Stimulated activated CD4-positive, alpha-beta T cell treated with anti-CD3 and anti-CD28 coated beads, Interleukin-12 subunit alpha, Interleukin-12 subunit beta, amount 100 ng/mL, for 48 hours (primary cell): ENCODE results near the gene INO80.

Experiments used
- DNase-seq, 3 donors: peaks; one replicate each; pipeline ENCODE4 v3.0.0-alpha.2; 2020; ENCODE audit warnings: low read depth in 2 of 3, low spot score in 1 of 3

Gene INO80

DNA sequence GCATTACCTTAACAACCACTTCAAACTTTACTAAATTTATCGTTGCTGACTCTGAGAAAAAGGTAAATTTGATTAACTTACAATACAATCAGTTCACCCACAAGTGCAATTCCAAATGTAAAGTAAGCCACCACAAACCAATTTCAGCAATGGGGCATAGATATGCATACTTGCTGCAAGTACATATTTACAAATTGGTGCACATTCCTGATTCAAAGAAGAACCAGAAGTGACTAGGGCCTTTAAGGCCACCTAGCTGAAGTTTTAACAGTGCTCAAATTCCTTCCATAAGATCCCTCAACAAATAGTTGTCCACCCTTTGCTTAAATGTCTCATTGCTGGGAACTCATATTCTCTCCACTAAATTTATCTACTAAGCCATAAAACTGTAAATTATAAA, 67.2 kb downstream of the INO80 start:
- DNase-seq = no peak

DNA sequence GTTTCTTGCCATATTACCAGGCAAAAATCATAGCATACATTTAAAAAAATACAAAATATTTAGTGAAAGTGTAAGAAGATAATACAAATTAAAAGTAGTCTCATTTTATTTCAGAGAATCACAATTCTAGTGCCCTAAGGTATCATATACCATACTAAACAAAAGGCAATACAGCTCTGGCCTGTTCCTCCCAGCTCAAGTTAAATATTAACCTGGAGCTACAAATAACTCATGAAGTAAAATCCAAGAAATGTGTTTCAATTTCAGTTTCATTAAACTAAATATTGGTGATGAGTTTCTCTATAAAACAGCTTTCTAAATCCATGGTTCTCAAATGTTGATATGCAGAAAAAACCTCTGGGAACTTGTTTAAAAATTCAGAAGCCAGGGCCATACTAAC, 67.7 kb downstream of the INO80 start:
- DNase-seq = no peak

GRCh38 chr15:41047474-41047873, 68.6 kb downstream of the INO80 start:
- no peak for DNase-seq

DNA sequence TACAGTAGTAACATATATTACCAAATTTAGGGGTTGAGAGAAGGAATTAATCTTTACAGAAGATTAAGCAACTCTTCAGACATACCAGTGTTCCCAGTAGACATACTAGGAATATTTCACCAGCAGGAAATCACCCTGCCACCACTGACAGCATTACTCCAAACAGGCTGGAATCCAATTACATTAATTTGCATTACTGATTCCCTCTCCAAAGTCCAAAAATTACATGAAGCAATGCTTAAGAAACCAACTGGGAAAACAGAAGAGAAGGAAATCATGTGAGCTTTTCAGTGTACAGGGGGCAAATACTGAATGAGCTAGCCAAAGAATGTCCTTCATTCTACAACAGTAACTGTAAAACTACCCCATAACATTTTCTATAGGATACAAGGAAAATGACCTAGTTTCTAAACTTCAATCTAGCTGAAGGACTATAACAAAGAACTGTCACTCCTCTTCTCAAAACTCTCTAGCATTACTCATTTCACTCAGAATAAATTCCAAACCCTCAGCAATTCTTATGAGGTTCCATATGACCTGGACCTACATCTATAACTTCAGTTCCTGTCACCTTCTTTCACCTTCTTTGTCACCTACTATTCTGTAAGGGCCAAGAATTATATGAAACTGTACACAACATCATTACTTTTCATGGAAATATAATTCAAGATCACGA, 72.7 kb downstream of the INO80 start:
- DNase-seq = no peak

GRCh38 chr15:41042851-41043250, 73.2 kb downstream of the INO80 start:
- DNase-seq = no peak

DNA sequence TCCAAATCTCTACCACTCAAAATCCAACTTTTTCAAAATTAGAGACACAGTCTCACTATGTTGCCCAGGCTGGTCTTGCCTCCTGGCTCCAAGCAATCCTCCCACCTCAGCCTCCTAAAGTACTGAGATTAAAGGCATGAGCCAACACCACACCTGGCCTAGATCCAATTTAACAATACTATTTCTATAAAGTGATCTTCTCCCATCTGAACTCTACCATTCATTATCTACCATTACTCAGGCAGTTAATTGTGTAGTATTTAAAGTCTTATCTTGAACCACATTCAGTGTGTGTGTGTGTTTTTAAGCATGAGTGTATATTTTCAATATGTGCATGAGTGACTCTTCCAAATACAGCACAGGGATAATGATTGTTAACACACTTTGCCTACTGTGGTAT, 77.0 kb downstream of the INO80 start:
- no peak for DNase-seq

GRCh38 chr15:41032079-41032328, 84.1 kb downstream of the INO80 start:
- DNase-seq = no peak

DNA sequence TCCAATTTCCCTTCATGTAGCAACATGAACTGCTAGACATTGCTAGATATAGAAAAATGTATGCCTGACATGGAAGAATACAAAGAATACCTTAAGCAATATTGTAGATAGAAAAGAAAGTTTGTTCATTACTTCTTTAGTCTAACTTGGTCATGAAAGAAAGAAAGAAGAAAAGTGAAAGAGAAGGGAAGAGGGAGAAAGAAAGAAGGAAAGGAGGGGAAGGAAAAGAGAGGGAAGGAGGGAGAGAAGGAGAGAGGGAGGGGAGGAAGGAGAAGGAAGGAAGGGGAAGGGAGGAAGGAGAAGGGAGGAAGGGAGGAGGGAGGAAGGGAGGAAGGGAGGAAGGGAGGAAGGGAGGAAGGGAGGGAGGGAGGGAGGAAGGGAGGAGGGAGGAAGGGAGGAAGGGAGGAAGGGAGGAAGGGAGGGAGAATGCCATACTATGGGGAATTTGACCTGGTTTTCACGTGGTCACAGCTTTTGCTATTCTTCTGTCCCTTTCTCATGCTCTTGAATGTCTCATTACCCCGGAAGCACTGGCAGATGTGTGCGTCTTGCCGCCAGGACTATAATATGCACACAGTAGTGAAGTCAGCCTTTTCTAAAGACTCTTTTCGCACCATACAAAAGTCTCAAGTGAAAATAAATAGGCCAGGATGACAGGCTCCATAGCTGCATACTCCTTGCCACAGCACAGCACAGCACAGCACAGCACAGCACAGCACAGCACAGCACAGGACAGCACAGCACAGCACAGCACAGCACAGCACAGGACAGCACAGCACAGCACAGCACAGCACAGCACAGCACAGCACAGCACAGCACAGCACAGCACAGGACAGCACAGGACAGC, 84.6 kb downstream of the INO80 start:
- no peak for DNase-seq

DNA sequence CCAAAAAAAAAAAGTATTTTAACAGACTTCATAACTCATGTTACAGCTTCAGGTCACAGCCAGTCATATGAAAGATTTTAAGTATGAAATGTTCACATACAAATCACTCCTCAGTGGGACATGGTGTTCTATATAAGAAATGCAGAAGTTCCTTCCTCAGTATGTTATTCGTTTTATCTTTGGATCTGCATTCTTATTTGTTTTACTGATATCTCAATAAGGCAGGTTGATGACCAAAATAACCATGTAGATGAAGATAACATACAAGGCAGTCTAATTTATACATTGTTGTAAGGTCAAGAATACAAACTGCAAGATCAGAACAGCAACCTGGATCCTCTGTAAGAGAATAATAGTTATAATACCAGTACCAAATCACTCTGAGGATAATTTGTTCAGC, 87.2 kb downstream of the INO80 start:
- no peak for DNase-seq

DNA sequence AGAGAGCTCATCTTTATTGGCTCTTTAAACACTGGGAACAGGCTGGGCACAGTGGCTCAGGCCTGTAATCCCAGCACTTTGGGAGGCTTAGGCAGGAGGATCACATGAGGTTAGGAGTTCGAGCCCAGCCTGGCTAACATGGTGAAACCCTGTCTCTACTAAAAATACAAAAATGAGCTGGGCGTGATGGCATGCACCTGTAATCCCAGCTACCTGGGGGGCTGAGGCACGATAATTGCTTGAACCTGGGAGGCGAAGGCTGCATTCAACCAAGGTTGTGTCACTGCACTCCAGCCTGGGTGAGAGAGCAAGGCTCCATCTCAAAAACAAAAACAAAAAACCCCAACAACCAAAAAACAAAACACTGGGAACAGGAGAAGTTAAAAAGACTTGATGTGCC, 90.7 kb downstream of the INO80 start:
- DNase-seq = no peak

GRCh38 chr15:41024885-41025284, 91.2 kb downstream of the INO80 start:
- no peak for DNase-seq

DNA sequence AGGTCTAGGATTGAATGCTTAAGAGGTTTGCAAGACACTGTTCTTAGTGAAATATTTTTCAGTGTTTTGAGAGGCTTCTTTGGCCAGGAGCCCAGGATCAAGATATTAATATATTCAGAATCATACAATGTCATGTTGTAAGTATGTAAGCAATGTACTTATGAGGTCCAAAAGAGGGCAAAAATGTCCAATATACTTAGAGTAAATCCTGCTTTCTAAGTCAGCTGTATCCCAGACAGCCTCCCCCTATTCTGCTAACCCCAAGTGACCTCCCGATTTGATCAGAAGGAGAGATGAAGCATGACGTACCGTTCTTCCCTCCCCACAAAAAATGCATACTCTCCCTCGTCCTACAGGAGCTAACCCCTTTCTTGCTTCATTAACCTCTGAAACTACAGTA, 91.9 kb downstream of the INO80 start:
- no peak for DNase-seq

GRCh38 chr15:41022487-41023090, 93.5 kb downstream of the INO80 start:
- peak in 2 of 3 donors; percentile 1 to 12 for DNase-seq

GRCh38 chr15:41020829-41021228, 95.3 kb downstream of the INO80 start:
- no peak for DNase-seq

DNA sequence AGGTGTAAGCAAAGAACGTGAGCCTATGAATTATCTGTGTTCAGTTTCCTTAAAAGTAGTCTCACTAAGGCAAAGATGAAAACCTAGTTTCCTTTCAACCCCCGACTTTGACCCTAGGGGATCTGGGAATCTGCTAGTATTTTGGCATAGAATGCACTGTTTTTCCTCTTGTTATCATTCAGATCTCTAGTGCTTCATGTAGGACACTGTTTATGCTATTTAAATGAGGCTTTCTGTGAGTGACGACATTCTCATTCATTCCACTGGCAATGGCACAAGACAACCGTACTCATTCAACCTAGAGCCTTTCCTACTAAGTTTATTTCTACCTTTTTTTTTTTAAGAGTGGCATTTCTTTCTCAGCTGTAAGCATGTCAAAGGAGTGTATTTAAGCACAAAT, 95.8 kb downstream of the INO80 start:
- DNase-seq = no peak

GRCh38 chr15:41019174-41019573, 96.9 kb downstream of the INO80 start:
- DNase-seq = no peak

DNA sequence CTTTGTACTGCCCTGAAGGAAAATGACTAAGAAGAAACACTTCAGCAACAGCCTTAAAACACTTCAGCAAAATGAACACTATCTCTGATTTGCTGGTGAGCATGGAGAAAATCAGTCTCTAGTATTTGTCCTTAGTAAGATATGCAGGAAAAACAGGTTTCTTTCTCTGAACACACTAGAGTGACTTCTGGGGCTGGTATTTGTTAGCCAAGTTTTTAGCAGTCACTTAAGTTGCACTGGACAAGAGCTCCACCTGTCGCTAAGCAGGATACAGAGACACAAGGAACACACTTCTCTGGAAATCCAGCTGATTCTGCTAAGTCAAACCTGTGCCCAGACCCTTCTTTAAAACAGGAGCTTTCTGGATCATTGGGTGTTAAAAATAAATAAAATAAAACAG, 97.5 kb downstream of the INO80 start:
- no peak for DNase-seq

DNA sequence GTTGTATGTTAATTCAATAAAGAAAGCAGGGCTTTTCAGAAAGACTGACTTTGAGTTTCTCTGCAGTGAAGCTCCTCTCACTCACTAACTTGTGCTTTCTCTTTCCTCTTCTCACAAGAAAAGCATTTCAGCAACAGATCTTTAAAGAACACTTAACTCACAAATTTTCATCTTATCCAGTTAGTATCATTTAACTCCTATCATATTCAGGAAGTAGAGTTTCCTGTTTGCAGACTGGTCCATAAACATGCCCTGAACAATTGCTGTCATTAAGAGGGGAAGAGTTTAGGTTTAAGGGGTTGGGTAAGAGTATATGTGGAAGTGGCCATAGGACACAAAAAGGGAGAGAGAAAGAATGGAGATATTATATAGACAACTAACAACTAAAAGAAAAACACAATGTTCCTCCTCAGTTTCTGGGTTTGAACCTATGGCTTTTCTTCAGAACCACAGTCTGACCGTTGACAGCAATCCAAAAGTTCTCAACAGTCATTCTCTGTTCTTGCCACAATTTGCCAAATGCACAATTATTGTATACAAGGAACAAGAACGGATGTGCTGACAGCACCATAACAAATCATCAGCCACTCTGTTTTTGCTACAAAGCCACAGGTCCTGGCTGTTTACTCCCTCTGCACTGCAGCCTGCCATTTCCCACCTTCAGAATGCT, 98.9 kb downstream of the INO80 start:
- DNase-seq = no peak

DNA sequence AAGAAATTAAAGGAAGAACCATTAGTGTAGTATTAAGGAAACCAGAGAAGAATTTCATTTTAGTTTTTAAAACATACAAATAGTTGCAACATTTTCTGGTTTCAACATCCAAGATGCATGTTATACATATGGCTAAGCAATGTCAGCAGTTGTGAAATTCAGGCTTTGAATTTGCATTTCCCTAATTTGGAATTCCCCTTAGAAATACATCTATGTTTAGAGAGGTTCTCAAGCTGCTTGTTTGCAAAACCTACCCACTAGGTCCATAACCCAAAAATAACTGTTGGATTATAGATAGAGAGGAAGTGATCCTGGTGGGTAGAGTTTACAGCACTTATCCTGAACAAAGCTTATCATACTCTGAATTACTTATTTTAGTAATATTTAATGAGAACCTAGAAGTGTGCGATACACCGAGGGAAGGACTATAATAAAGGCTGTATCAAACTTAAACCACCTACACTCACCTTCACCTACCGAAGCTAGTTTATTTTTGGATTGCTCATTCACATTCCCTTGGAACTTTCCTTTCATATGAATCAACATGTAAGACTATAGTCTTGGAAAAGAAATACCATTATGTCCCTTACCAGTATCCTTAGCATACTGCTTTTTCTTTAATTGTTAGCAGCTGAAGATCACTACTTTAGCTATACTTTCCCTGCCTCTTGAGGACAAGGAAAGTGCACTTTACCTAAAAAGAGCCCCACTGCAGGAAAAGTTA, 102.2 kb downstream of the INO80 start:
- DNase-seq = no peak

DNA sequence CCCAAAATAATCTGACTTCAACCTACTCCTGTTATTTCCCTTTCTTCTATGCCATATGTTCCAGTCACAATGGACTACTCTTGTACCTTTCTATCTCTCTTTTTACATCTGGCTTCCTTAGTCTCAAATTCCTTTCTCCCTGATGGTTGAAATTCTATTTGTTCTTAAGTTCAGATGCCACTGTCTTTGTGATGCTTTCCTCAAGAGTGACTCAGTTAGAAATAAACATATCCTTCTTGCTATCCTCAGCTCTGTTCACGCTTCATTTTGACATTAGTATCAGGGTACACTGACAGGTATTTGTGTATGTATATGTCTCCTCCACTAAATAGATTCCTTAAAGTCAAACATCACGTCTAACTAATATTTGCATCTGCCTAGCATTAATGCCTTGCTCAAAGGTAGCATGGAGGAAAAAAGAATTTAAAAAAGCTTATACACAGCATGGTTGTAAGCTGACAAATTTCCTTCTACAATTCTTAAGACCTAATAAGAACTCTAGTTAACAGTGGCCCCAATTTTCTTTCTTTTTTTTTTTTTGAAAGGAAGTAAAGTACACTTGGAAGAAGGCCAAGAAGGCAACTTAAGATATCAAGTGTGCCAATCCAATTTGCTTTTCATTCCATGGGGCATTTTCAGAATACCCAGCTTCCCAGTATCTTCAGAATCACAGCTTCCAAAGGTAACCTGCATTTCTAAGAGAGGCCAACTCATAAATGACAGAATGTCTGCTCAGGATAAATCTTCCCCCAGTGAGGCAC, 104.8 kb downstream of the INO80 start:
- DNase-seq = no peak

DNA sequence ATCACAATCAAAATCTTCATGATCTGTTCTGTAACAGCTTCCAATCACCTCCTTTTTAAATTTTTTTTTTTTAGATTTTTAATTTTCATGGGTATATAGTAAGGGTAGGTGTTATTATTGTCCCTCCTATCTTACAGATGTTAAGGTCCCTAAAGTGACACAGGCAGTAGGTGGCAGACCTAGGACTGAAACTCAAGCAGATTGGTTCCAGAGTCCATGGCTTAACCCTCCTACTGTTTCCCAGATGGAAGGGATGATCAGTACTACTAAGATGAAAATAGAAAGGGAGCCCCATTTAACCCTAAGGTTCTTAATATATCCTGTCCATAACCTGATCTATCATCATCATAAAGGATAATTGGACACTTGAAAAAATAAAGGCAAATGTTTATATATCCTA, 105.7 kb downstream of the INO80 start:
- no peak for DNase-seq
